Mesodermal cell (in vitro differentiated cells): ENCODE measurements around the gene ARHGEF25.
"Not testable (repeated sequence)": the region's sequence is repeated elsewhere in the genome, so short reads cannot be mapped to it uniquely, and the experiment has no call there.

Experiments used
- H3K27ac ChIP-seq: 2 replicates; pipeline ENCODE4 v1.7.0; 2013; ENCODE audit warnings: mild to moderate bottlenecking, low read depth, low read length, moderate library complexity; ENCODE audit not compliant: severe bottlenecking
- H3K36me3 ChIP-seq: 2 replicates; pipeline ENCODE4 v1.7.1; 2013; ENCODE audit warnings: mild to moderate bottlenecking, low read length, moderate library complexity; ENCODE audit not compliant: control insufficient read depth, insufficient read depth
- H3K4me1 ChIP-seq: one replicate; pipeline ENCODE4 v1.7.1; 2013; ENCODE audit warnings: mild to moderate bottlenecking, low read length; ENCODE audit not compliant: insufficient read depth, control insufficient read depth, poor library complexity, severe bottlenecking
- H3K4me3 ChIP-seq: 2 replicates; pipeline ENCODE4 v1.7.0; 2013; ENCODE audit warnings: low read length, control low read depth, mild to moderate bottlenecking; ENCODE audit not compliant: insufficient read depth, poor library complexity, severe bottlenecking; ENCODE audit errors: extremely low read depth
- H3K9me3 ChIP-seq: 2 replicates; pipeline ENCODE4 v1.7.1; 2013; ENCODE audit warnings: mild to moderate bottlenecking, low read length, moderate library complexity; ENCODE audit not compliant: control insufficient read depth
- WGBS, 2 experiments: methylation state at CpG; one replicate each; pipeline ENCODE4 v1.1.5; 2013; ENCODE audit warnings: missing lambda C conversion rate in 2 of 2; ENCODE audit not compliant: insufficient coverage in 2 of 2; 5-methylcytosine and 5-hydroxymethylcytosine counted together

ARHGEF25 gene

GRCh38 chr12:57630891-57631433 is 19.7 kb downstream of the ARHGEF25 start:
- H3K4me3 ChIP-seq, result no peak overlapping the region
- 30 to 68% methylated on average over 3 of the region's 6 CpGs for WGBS, 2 experiments
- no peak overlapping the region for H3K27ac ChIP-seq
- H3K36me3 ChIP-seq, result no peaks in the 10 kb centered on the region
- no peaks in the 10 kb centered on the region for H3K9me3 ChIP-seq
- peaks cover 10% of the 10 kb centered on the region for H3K4me1 ChIP-seq

- peak overlapping the region; percentile 53 for H3K4me3 ChIP-seq
- H3K4me1 ChIP-seq, result peaks cover 10% of the 10 kb centered on the region
- H3K27ac ChIP-seq, result no peak overlapping the region
- WGBS, 2 experiments, result 0 to 3% methylated on average over 3 to 26 of the region's 26 CpGs
- no peaks in the 10 kb centered on the region for H3K9me3 ChIP-seq
- H3K36me3 ChIP-seq, result no peaks in the 10 kb centered on the region
These were observed 20.4 kb downstream of the ARHGEF25 start for GRCh38 chr12:57631566-57632072.

- H3K27ac ChIP-seq, result no peak overlapping the region
- no peaks in the 10 kb centered on the region for H3K36me3 ChIP-seq
- 0 to 1% methylated on average over 42 to 45 of the region's 67 CpGs for WGBS, 2 experiments
- no peaks in the 10 kb centered on the region for H3K9me3 ChIP-seq
- peak overlapping the region; percentile 53 for H3K4me3 ChIP-seq
- H3K4me1 ChIP-seq, result peaks cover 10% of the 10 kb centered on the region
These were observed 21.1 kb downstream of the ARHGEF25 start for GRCh38 chr12:57632073-57632957.

- no peaks in the 10 kb centered on the region for H3K9me3 ChIP-seq
- H3K4me3 ChIP-seq, result peak within 1 kb of the TSS; percentile 53
- no peak within 1 kb of the TSS for H3K27ac ChIP-seq
- 2 to 3% methylated on average over 34 to 47 of the region's 58 CpGs for WGBS, 2 experiments
- H3K36me3 ChIP-seq, result no peaks in the 10 kb centered on the region
- H3K4me1 ChIP-seq, result peaks cover 10% of the 10 kb centered on the region
These were observed 22.0 kb downstream of the ARHGEF25 start, which contains the start of gene B4GALNT1 for GRCh38 chr12:57632958-57633840. Gene B4GALNT1, minus strand, starts transcription at chr12:57633201. Its CDS starts 1,069 bp downstream, at chr12:57632132.

DNA sequence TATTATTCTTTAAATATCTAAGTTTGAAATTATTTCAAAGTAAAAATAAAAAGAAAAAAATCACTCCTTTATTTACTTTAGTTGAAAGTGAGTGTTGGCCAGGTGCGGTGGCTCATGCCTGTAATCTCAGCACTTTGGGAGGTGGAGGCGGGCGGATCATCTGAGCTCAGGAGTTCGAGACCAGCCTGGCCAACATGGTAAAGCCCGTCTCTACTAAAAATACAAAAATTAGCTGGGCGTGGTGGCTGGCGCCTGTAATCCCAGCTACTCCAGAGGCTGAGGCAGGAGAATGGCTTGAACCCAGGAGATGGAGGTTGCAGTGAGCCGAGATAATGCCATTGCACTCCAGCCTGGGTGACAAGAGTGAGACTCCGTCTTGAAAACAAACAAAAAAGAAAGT is 25.5 kb downstream of the ARHGEF25 start:
- H3K27ac ChIP-seq, H3K4me3 ChIP-seq, H3K36me3 ChIP-seq, H3K4me1 ChIP-seq, H3K9me3 ChIP-seq: not testable (repeated sequence)
- WGBS, 2 experiments, result 83 to 90% methylated on average over 4 to 7 of the region's 9 CpGs

GRCh38 chr12:57637364-57637763 is 26.1 kb downstream of the ARHGEF25 start:
- Histone ChIP-seq H3K9me3 (no peaks in the 10 kb centered on the region), H3K36me3 (no peaks in the 10 kb centered on the region), H3K27ac (no peak overlapping the region), H3K4me3 (no peak overlapping the region), H3K4me1 (peaks cover 1% of the 10 kb centered on the region)
- WGBS, 2 experiments, result no CpG with 5 or more reads among the region's 3 CpGs

- Histone ChIP-seq H3K9me3 (no peaks in the 10 kb centered on the region), H3K36me3 (no peaks in the 10 kb centered on the region), H3K27ac (no peak overlapping the region), H3K4me3 (no peak overlapping the region), H3K4me1 (no peaks in the 10 kb centered on the region)
- 73 to 100% methylated on average over 2 to 3 of the region's 3 CpGs for WGBS, 2 experiments
These were observed 26.9 kb downstream of the ARHGEF25 start for GRCh38 chr12:57638096-57638495.

- Histone ChIP-seq H3K9me3 (peaks cover 9% of the 10 kb centered on the region), H3K4me1 (no peaks in the 10 kb centered on the region), H3K4me3 (no peak overlapping the region), H3K27ac (no peak overlapping the region), H3K36me3 (no peaks in the 10 kb centered on the region)
- 79 to 84% methylated on average over 4 to 7 of the region's 7 CpGs for whole genome bisulfite sequencing, 2 experiments
These were observed 29.2 kb downstream of the ARHGEF25 start for GRCh38 chr12:57640175-57641042.

DNA sequence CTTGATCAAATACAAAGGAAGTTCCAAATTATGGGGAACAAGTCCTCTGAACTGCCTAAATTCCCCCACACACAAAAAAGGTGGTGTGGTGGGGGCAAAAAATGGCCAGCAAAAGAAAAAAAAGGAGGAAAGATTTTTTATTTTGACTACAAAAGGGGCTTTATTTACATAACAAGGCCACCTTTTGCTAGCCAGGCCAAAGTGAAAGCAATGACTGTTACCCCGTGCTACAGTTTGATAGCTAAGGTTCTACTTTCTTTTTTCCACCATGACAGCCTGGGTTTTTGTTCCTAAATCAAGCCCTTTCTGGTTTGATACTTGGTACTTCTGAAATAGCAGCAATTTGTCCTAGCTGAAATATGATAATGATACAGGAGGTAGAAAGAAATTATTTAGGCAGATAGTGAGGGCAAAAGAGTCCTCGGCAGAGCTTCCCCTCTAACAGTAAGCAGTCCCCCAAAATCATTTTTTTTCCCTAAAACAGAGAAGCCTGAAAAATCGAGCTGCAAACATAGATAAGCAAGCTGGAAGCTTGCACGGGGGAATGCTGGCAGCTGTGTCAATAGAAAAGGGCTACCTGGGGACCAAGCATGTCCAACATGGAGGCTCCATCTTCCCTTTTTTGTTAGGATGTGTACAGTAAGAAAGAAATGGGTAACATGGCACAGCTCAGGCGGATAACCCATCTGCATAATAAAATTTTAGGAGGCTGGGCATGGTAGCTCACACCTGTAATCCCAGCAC is 30.6 kb downstream of the ARHGEF25 start:
- H3K9me3 ChIP-seq, result peaks cover 9% of the 10 kb centered on the region
- H3K4me1 ChIP-seq, result no peaks in the 10 kb centered on the region
- no peaks in the 10 kb centered on the region for H3K36me3 ChIP-seq
- H3K27ac ChIP-seq, result no peak overlapping the region
- WGBS, 2 experiments, result 30 to 55% methylated on average over 2 to 4 of the region's 5 CpGs
- no peak overlapping the region for H3K4me3 ChIP-seq
